Panc1 (cell line): ENCODE results near the gene TEAD2. TPM values are rescaled to one million over a fixed set of nuclear protein-coding genes. Genes with fewer than 3 reads are reported as not detected.
A peak's percentile ranks its signal among the peaks of the same experiment; 100 is the strongest.

Experiments used
- ATAC-seq: fragments of 200-7000 bp; cut with Tn5 transposase; 2 replicates; pipeline ENCODE4 v1.9.1; 2020; ENCODE audit warnings: mild to moderate bottlenecking, moderate library complexity
- BruUV-seq: library from RNA; stranded (reverse); fragments of 400-500 nt; replicated peaks from 2 replicates; lab custom pipeline; 2021; lab: Mats Ljungman, UMichigan
- CTCF ChIA-PET: fragments of 300-600 bp; sonication (Branson Sonifier 250); formaldehyde crosslinking; loops from one replicate; lab custom pipeline; 2022; ENCODE audit warnings: antibody characterized with exemption; lab: Charles Lee
- POLR2A ChIA-PET: fragments of 300-600 bp; sonication (Branson Sonifier 250); formaldehyde crosslinking; loops from one replicate; lab custom pipeline; 2022; ENCODE audit warnings: antibody characterized with exemption; lab: Charles Lee
- DNase-seq: peaks from one replicate; pipeline ENCODE4 v3.0.0-alpha.2; 2010; ENCODE audit warnings: low read depth, low spot score
- H3K27ac ChIP-seq: 2 replicates; pipeline ENCODE4 v1.5.1; 2011; ENCODE audit warnings: mild to moderate bottlenecking, low read length, inconsistent platforms
- H3K27me3 ChIP-seq: fragments of 200-500 bp; sonication (Bioruptor generic); 2 replicates; pipeline ENCODE4 v1.6.0; 2014; ENCODE audit warnings: low read length, inconsistent platforms; ENCODE audit not compliant: control insufficient read depth, insufficient read depth
- H3K36me3 ChIP-seq: fragments of 200-500 bp; sonication (Bioruptor generic); 2 replicates; pipeline ENCODE4 v1.5.1; 2014; ENCODE audit warnings: inconsistent platforms, mild to moderate bottlenecking, low read length, moderate library complexity; ENCODE audit not compliant: control insufficient read depth, insufficient read depth
- H3K4me1 ChIP-seq: 2 replicates; pipeline ENCODE4 v1.5.1; 2011; ENCODE audit warnings: inconsistent platforms, mild to moderate bottlenecking, low read length, moderate library complexity; ENCODE audit not compliant: control insufficient read depth, insufficient read depth
- H3K4me3 ChIP-seq, 2 experiments: 2 replicates each; pipeline ENCODE4 v1.5.1; 2011 to 2012; ENCODE audit warnings: low read depth in 2 of 2, low read length in 2 of 2, mild to moderate bottlenecking in 2 of 2, inconsistent platforms in 1 of 2, moderate library complexity in 1 of 2
- H3K9me3 ChIP-seq: fragments of 200-500 bp; sonication (Bioruptor generic); 2 replicates; pipeline ENCODE4 v1.5.1; 2014; ENCODE audit warnings: low read depth, mild to moderate bottlenecking, inconsistent platforms, low read length, moderate library complexity; ENCODE audit not compliant: control insufficient read depth, insufficient read depth
- POLR2AphosphoS5 ChIP-seq: IDR thresholded peaks from 2 replicates; pipeline ENCODE4 v1.6.1; 2012; ENCODE audit warnings: mild to moderate bottlenecking, low read depth, low read length, moderate library complexity
- SIN3A ChIP-seq: IDR thresholded peaks from 2 replicates; pipeline ENCODE4 v1.6.1; 2012; ENCODE audit warnings: low read depth, mild to moderate bottlenecking, low read length, moderate library complexity, borderline replicate concordance; ENCODE audit not compliant: insufficient read depth
- TCF7L2 ChIP-seq: IDR thresholded peaks from 2 replicates; pipeline ENCODE4 v1.6.1; 2011; ENCODE audit warnings: mild to moderate bottlenecking, low read depth, low read length, inconsistent platforms
- in situ Hi-C: cut with HindIII; loops from 2 replicates; pipeline ENCODE4 v1.10.0; 2016; ENCODE audit warnings: low sequenced_read_pairs, low pct_unique_long_range_greater_than_20kb
- intact Hi-C: fragments of 100-400 bp; cut with micrococcal nuclease; formaldehyde crosslinking; loops from one replicate; pipeline ENCODE4 v1.10.0; 2022; ENCODE audit not compliant: unreplicated experiment
- total RNA-seq: library from RNA; stranded (reverse); gene quantifications from one replicate; pipeline ENCODE4 v1.2.1, GENCODE V29; 2021; ENCODE audit not compliant: unreplicated experiment
- TF ChIP-seq, protein P1 (sequence below): fragments of 450-650 bp; IDR thresholded peaks from 2 replicates; pipeline ENCODE4 v1.5.1; 2017; ENCODE audit warnings: mild to moderate bottlenecking
- TF ChIP-seq, protein P2 (sequence below), 2 experiments: IDR thresholded peaks; 2 replicates each; pipeline ENCODE4 v1.6.1; 2011 to 2012; ENCODE audit warnings: low read depth in 2 of 2, control low read depth in 1 of 2, low read length in 1 of 2, mild to moderate bottlenecking in 1 of 2, moderate library complexity in 1 of 2; ENCODE audit not compliant: insufficient read depth in 1 of 2

TEAD2 gene
- total RNA-seq, 1 experiment from 2014 or later = 31.9 TPM

DNA sequence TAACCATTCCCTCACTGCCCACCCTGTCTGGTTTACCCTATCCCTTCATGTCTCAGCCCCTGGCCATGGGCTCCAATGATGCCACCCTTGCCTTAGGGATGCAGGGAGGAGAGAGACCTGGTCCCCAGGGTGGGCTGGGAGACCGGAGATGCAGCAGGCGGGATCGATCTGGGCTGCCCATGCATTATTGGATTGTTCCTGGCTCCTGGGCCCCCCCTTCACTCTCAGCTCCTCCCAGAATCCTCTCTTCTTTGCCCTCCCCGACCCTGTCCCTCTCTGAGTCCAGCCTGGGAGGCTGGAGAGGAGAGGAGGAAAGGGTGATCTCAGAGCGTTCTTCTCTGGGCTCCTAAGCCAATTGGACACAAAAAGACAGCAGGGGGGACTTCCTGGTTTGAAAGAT, 31.7 kb upstream of the TEAD2 start:
- intact Hi-C loops (loop anchor here (5.0 kb wide), 1 partner anchor 48 kb away; the partner anchor contains the start of gene SLC17A7), in situ Hi-C loops (no loop called here)
- H3K4me1 ChIP-seq = no peaks in the 10 kb centered on the region
- DNase-seq = no peak
- no peaks in the 10 kb centered on the region for H3K9me3 ChIP-seq
- no peaks in the 10 kb centered on the region for H3K36me3 ChIP-seq
- BruUV-seq = no TSS peak
- no peak overlapping the region for H3K27ac ChIP-seq
- no peak for TF ChIP-seq POLR2AphosphoS5
- TF ChIP-seq, protein P1, sequence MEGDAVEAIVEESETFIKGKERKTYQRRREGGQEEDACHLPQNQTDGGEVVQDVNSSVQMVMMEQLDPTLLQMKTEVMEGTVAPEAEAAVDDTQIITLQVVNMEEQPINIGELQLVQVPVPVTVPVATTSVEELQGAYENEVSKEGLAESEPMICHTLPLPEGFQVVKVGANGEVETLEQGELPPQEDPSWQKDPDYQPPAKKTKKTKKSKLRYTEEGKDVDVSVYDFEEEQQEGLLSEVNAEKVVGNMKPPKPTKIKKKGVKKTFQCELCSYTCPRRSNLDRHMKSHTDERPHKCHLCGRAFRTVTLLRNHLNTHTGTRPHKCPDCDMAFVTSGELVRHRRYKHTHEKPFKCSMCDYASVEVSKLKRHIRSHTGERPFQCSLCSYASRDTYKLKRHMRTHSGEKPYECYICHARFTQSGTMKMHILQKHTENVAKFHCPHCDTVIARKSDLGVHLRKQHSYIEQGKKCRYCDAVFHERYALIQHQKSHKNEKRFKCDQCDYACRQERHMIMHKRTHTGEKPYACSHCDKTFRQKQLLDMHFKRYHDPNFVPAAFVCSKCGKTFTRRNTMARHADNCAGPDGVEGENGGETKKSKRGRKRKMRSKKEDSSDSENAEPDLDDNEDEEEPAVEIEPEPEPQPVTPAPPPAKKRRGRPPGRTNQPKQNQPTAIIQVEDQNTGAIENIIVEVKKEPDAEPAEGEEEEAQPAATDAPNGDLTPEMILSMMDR = no peak
- H3K27me3 ChIP-seq = no peaks in the 10 kb centered on the region
- ATAC-seq = no peak
- H3K4me3 ChIP-seq = no peak overlapping the region
- ChIA-PET POLR2A (no interaction called here), CTCF (no interaction called here)

GRCh38 chr19:49391581-49392399, 29.6 kb upstream of the TEAD2 start:
- Histone ChIP-seq H3K27ac (no peak overlapping the region), H3K9me3 (no peaks in the 10 kb centered on the region), H3K36me3 (no peaks in the 10 kb centered on the region), H3K4me3 (0 out of 4 replicates have a peak overlapping the region, but pooled peaks of 1 of the 2 experiments have one; percentile 8), H3K27me3 (no peaks in the 10 kb centered on the region), H3K4me1 (no peaks in the 10 kb centered on the region)
- ATAC-seq (peak; percentile 95), DNase-seq (peak; percentile 30)
- intact Hi-C loops = loop anchor here (5.0 kb wide), 1 partner anchor 51 kb away; the partner anchor contains the start of gene SLC17A7
- in situ Hi-C loops = no loop called here
- TF ChIP-seq, protein P1 = peak; percentile 89
- no peak for TF ChIP-seq POLR2AphosphoS5
- no TSS peak for BruUV-seq
- ChIA-PET POLR2A (no interaction called here), CTCF (interaction anchor here (0.6 kb wide), 2 partner anchors 30 to 31 kb away, joined by 7 to 18 read pairs; partner anchors contain the start of gene TEAD2)

- intact Hi-C loops (loop anchor here (5.0 kb wide), 1 partner anchor 51 kb away; the partner anchor contains the start of gene SLC17A7), in situ Hi-C loops (no loop called here)
- H3K27me3 ChIP-seq = no peaks in the 10 kb centered on the region
- H3K4me3 ChIP-seq = no peak overlapping the region
- BruUV-seq = no TSS peak
- H3K36me3 ChIP-seq = no peaks in the 10 kb centered on the region
- DNase-seq (no peak), ATAC-seq (no peak)
- TF ChIP-seq, protein P1 = no peak
- TF ChIP-seq, protein P2, sequence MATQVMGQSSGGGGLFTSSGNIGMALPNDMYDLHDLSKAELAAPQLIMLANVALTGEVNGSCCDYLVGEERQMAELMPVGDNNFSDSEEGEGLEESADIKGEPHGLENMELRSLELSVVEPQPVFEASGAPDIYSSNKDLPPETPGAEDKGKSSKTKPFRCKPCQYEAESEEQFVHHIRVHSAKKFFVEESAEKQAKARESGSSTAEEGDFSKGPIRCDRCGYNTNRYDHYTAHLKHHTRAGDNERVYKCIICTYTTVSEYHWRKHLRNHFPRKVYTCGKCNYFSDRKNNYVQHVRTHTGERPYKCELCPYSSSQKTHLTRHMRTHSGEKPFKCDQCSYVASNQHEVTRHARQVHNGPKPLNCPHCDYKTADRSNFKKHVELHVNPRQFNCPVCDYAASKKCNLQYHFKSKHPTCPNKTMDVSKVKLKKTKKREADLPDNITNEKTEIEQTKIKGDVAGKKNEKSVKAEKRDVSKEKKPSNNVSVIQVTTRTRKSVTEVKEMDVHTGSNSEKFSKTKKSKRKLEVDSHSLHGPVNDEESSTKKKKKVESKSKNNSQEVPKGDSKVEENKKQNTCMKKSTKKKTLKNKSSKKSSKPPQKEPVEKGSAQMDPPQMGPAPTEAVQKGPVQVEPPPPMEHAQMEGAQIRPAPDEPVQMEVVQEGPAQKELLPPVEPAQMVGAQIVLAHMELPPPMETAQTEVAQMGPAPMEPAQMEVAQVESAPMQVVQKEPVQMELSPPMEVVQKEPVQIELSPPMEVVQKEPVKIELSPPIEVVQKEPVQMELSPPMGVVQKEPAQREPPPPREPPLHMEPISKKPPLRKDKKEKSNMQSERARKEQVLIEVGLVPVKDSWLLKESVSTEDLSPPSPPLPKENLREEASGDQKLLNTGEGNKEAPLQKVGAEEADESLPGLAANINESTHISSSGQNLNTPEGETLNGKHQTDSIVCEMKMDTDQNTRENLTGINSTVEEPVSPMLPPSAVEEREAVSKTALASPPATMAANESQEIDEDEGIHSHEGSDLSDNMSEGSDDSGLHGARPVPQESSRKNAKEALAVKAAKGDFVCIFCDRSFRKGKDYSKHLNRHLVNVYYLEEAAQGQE (IDR thresholded peaks at IDR 0.05; ENCODE audit: insufficient read depth in 1 of 2, low read depth in 2 of 2, low read length in 1 of 2) = no peak
- no peak for TF ChIP-seq TCF7L2
- no peak for TF ChIP-seq SIN3A
- no peak for TF ChIP-seq POLR2AphosphoS5
- ChIA-PET CTCF (interaction anchor here (0.6 kb wide), 1 partner anchor 29 kb away, joined by 7 read pairs; the partner anchor contains the start of gene TEAD2), POLR2A (interaction anchor here (0.6 kb wide), 1 partner anchor 69 kb away, joined by 10 read pairs; no protein-coding TSS in a partner anchor)
- no peaks in the 10 kb centered on the region for H3K9me3 ChIP-seq
- no peak overlapping the region for H3K27ac ChIP-seq
- no peaks in the 10 kb centered on the region for H3K4me1 ChIP-seq
Measured at GRCh38 chr19:49390929-49391359, 28.7 kb upstream of the TEAD2 start.
